Left ventricle myocardium inferior (tissue), 1 donor: Measurements from ENCODE around the gene CFB. TPM values are rescaled to one million over a fixed set of nuclear protein-coding genes. Genes with fewer than 3 reads are reported as not detected.

Source experiments
- DNase-seq: peaks from one replicate; pipeline ENCODE4 v3.0.0-alpha.2; 2020
- H3K27ac ChIP-seq: fragments of 200-600 bp; replicated peaks from 2 replicates; pipeline ENCODE4 v1.8.0; 2021
- H3K27me3 ChIP-seq: fragments of 200-600 bp; 2 replicates; pipeline ENCODE4 v1.8.0; 2021; ENCODE audit warnings: low read depth
- H3K36me3 ChIP-seq: fragments of 200-600 bp; 2 replicates; pipeline ENCODE4 v1.8.0; 2021
- H3K4me1 ChIP-seq: fragments of 200-600 bp; 2 replicates; pipeline ENCODE4 v1.8.0; 2021
- H3K4me3 ChIP-seq: fragments of 200-600 bp; 2 replicates; pipeline ENCODE4 v1.8.0; 2021; ENCODE audit warnings: mild to moderate bottlenecking, moderate library complexity
- H3K9me3 ChIP-seq: fragments of 200-600 bp; replicated peaks from 2 replicates; pipeline ENCODE4 v1.8.0; 2021
- CTCF ChIP-seq: fragments of 200-600 bp; IDR thresholded peaks from 2 replicates; pipeline ENCODE4 v1.8.0; 2021; ENCODE audit warnings: antibody characterized with exemption, mild to moderate bottlenecking, borderline replicate concordance
- intact Hi-C: fragments of 100-400 bp; cut with micrococcal nuclease; formaldehyde crosslinking; loops from one replicate; pipeline ENCODE4 v1.11.0; 2022
- total RNA-seq: library from RNA; stranded (reverse); fragmentation: NEBNext Ultra II Directional; extraction: Animal tissue kit (Norgen Biotek cat#: 25700); gene quantifications from one replicate; pipeline ENCODE4 v1.2.1, GENCODE V29; 2021
- donor health status: DM: no; HTN: yes; CAD: no; lungs with severe emphysema.

CFB gene
- total RNA-seq, 1 donor from 2014 or later: 3.7 TPM

GRCh38 chr6:31940256-31940664 lies 5.6 kb upstream of the CFB start:
- Histone ChIP-seq H3K27me3 (peaks cover 40% of the 10 kb centered on the region), H3K36me3 (no peaks in the 10 kb centered on the region), H3K27ac (no peak overlapping the region), H3K4me3 (no peak overlapping the region), H3K9me3 (no peaks in the 10 kb centered on the region), H3K4me1 (peaks cover 6% of the 10 kb centered on the region)
- no peak for DNase-seq
- intact Hi-C loops: no loop called here
- TF ChIP-seq CTCF: no peak

- Histone ChIP-seq H3K4me1 (peaks cover 13% of the 10 kb centered on the region), H3K36me3 (no peaks in the 10 kb centered on the region), H3K27ac (no peak overlapping the region), H3K4me3 (no peak overlapping the region), H3K27me3 (peaks cover 41% of the 10 kb centered on the region), H3K9me3 (no peaks in the 10 kb centered on the region)
- intact Hi-C loops: no loop called here
- no peak for TF ChIP-seq CTCF
- no peak for DNase-seq
Measured at GRCh38 chr6:31943742-31944141, 2.2 kb upstream of the CFB start.

DNA sequence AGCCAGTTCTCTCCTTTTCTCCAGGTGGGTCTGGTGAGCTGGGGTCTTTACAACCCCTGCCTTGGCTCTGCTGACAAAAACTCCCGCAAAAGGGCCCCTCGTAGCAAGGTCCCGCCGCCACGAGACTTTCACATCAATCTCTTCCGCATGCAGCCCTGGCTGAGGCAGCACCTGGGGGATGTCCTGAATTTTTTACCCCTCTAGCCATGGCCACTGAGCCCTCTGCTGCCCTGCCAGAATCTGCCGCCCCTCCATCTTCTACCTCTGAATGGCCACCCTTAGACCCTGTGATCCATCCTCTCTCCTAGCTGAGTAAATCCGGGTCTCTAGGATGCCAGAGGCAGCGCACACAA lies 765 bp upstream of the CFB start:
- Histone ChIP-seq H3K9me3 (no peaks in the 10 kb centered on the region), H3K27me3 (peaks cover 39% of the 10 kb centered on the region), H3K4me1 (peaks cover 13% of the 10 kb centered on the region), H3K27ac (peak overlapping the region; percentile 77), H3K36me3 (no peaks in the 10 kb centered on the region), H3K4me3 (peak overlapping the region; percentile 39)
- no peak for DNase-seq
- no peak for TF ChIP-seq CTCF
- intact Hi-C loops: no loop called here

- intact Hi-C loops: no loop called here
- H3K27me3 ChIP-seq: peaks cover 35% of the 10 kb centered on the region
- H3K9me3 ChIP-seq: no peaks in the 10 kb centered on the region
- peak overlapping the region; percentile 77 for H3K27ac ChIP-seq
- H3K4me3 ChIP-seq: peak overlapping the region; percentile 39
- peaks cover 13% of the 10 kb centered on the region for H3K4me1 ChIP-seq
- H3K36me3 ChIP-seq: peaks cover under 1% of the 10 kb centered on the region
- no peak for DNase-seq
- TF ChIP-seq CTCF: no peak
Measured at GRCh38 chr6:31946370-31946885, 533 bp downstream of the CFB start.

- Histone ChIP-seq H3K27me3 (peaks cover 32% of the 10 kb centered on the region), H3K4me3 (no peak overlapping the region), H3K9me3 (no peaks in the 10 kb centered on the region), H3K36me3 (peaks cover 8% of the 10 kb centered on the region), H3K4me1 (peaks cover 13% of the 10 kb centered on the region), H3K27ac (no peak overlapping the region)
- TF ChIP-seq CTCF: no peak
- DNase-seq: no peak
- intact Hi-C loops: no loop called here
Measured at GRCh38 chr6:31947070-31947675, 1.3 kb downstream of the CFB start.
